ENCODE results near the gene ADAMTS5.

DNA sequence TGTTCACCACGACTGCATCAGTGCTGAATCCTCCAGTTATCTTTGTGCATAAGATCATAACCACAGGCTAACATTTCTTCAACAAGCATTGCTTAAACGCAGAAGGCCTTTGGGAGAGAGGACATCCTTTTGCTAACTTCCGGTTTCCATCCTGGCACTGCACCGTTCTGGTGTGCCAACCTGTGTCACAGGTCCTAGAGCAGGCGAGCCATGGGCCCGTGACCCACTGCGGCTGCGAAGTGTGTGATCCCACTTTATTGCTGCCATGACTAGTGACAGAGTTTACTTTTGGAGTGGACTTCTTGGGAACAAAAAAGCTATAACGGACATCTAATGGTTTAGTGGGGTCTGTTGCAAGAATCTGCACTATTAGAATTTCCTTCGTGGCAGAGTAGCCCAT is 42.9 kb downstream of the ADAMTS5 start:
- no peak for TF ChIP-seq CTCF (IDR thresholded peaks at IDR 0.05; ENCODE audit: low read depth, low read length)
- TF ChIP-seq EZH2phosphoT487 (IDR thresholded peaks at IDR 0.05; ENCODE audit: low read depth) = no peak
